ENCODE results near the gene NR2C2AP. TPM values are rescaled to one million over a fixed set of nuclear protein-coding genes. Genes with fewer than 3 reads are reported as not detected.

NR2C2AP gene
- total RNA-seq, 1 donor from 2014 or later, result 14.8 TPM

Other genes with a start within 250 kb of the NR2C2AP start
- 26.1 TPM for gene SUGP2, start 169.9 kb downstream of the NR2C2AP start, total RNA-seq
- gene ARMC6, start 169.8 kb downstream of the NR2C2AP start, total RNA-seq, result 19.8 TPM
- gene SLC25A42, start 139.4 kb downstream of the NR2C2AP start, total RNA-seq, result 2.5 TPM
- 18.7 TPM for gene TMEM161A, start 64.9 kb downstream of the NR2C2AP start, total RNA-seq
- gene MEF2B, start 33.2 kb downstream of the NR2C2AP start, total RNA-seq, result 1.4 TPM
- 18.4 TPM for gene BORCS8, start 11.3 kb downstream of the NR2C2AP start, total RNA-seq
- 72.9 TPM for gene RFXANK, start 11.2 kb downstream of the NR2C2AP start, total RNA-seq
- not detected for gene NCAN, start 8.5 kb upstream of the NR2C2AP start, total RNA-seq
- gene TM6SF2, start 69.9 kb upstream of the NR2C2AP start, total RNA-seq, result not detected
- 26.5 TPM for gene SUGP1, start 117.1 kb upstream of the NR2C2AP start, total RNA-seq
- gene MAU2, start 117.4 kb upstream of the NR2C2AP start, total RNA-seq, result 33.4 TPM
- 58.9 TPM for gene GATAD2A, start 202.3 kb upstream of the NR2C2AP start, total RNA-seq